ENCODE measurements around the gene TRIM64. TPM values are rescaled to one million over a fixed set of nuclear protein-coding genes. Genes with fewer than 3 reads are reported as not detected.

Gene TRIM64

Small RNA genes lying within 50 kb of the gene (small RNA-seq; reads per million reads assigned to genes)
- not detected for gene AP004607.1 (ENCODE audit: low read depth)
